Colon (tissue), 2 donors: ENCODE data around the gene TRIO.

Source experiments
- FAIRE-seq: peaks from 2 replicates; lab custom pipeline; 2012; peaks lifted over from hg19 to GRCh38; lab: Jason Lieb, UNC
- donor health status: control.
- donor health status: control.

The TRIO gene

GRCh38 chr5:14247054-14247386, 103.9 kb downstream of the TRIO start:
- no peak for FAIRE-seq

DNA sequence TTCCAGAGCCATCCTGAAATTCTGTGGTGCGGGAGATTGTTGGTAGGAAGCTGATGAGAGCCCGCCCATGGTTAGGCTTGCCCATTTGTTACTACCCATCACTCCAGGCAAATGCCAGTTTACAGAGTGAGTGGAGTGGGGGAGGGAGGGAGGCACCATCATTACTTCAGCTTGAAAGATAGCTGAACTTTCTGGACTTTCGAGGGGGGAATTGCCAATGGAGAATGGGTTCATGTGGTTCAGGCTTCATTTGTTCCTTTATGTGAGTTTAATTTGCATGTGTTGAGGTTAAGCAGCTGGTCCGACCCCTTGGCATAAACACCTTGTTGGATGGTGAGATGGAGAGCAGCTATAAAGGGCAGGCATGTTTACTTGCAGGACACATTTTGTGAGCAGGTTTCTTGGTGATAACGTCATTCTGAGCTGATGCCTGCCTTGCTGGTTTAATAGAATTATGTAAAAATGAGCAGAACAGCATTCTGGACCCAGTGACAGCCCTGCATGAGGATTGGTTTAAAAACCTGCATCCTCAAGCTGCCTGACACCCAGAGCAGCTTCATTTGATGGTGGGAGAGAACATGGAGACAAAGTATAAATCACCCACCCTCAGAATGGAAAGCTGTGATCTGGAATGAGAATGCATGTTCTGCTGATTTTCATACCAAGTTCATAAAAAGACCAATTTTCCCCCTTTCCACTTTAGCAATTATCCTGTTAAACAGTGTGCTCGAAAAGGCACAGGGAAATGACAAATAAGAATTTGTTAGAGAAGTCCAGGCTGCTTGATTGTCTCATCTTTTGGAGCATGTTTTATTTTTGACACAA, 106.3 kb downstream of the TRIO start:
- FAIRE-seq = no peak

- FAIRE-seq = no peak
Measured at GRCh38 chr5:14250084-14250695, 107.0 kb downstream of the TRIO start.

DNA sequence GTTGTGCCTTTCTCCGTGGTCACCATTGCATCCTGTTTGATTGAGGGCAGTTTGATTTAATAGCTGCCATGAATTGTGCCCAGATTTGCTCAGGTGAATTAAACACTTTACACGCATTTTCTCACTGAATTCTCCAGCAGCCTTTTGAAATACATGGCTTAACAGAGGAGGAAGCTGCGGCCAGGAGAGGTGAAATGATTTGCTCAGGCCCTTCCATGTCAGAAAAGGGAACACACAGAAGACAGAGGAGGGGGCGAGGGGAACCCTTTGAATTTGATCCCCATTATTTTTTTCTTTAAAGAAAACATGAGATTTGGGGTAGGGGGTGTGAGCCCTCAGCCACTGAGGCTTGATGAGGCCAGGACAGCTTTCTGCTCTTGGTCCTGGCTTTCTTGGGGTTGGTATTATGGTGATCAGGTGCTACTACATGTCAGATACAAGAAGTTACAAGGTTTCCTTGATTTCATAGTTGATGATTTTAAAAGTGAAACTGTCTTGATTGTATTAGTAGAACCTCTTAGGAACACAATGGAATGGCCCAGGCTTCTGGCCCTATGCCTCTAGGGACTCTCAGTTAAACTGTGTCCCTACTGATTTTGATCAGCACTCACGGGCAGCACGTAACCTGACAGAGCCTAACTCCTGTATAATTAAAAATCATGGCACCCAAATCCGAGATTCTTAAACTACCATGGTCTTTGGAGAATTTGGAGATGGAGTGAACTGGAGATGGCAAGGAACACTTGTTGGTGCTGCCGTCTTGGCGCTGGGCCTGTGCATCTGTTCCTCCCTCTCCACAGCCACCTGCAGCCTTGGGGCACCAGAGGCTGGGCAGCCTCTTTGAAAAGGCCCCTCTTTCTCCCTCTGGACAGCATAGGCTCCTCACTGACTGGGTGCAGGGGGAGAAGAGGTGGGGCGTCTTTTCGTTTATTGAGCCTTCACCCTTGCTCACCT, 107.9 kb downstream of the TRIO start:
- no peak for FAIRE-seq

- FAIRE-seq = no peak
Measured at GRCh38 chr5:14251733-14252132, 108.6 kb downstream of the TRIO start.

- FAIRE-seq = no peak
Measured at GRCh38 chr5:14252793-14253192, 109.7 kb downstream of the TRIO start.

DNA sequence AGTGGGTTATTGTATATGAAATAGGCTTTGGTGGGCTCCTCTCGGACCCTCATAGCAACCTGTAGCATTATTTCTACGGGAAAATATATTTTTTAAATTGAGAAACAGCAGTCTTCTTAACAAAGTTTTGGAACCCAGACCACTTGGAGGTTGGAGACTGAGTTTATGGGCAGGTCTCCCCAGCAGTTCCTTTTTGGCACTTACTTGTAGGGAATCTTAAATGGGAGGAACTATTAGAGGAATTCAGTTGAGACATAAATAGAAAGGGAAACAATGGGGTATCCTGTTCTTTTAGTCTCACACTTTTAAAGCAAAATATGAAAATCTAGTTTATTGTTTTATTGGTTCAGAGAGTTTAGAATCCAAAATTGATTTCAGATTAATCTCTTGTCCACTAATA, 111.5 kb downstream of the TRIO start:
- no peak for FAIRE-seq

- no peak for FAIRE-seq
Measured at GRCh38 chr5:14256026-14256690, 113.0 kb downstream of the TRIO start.

DNA sequence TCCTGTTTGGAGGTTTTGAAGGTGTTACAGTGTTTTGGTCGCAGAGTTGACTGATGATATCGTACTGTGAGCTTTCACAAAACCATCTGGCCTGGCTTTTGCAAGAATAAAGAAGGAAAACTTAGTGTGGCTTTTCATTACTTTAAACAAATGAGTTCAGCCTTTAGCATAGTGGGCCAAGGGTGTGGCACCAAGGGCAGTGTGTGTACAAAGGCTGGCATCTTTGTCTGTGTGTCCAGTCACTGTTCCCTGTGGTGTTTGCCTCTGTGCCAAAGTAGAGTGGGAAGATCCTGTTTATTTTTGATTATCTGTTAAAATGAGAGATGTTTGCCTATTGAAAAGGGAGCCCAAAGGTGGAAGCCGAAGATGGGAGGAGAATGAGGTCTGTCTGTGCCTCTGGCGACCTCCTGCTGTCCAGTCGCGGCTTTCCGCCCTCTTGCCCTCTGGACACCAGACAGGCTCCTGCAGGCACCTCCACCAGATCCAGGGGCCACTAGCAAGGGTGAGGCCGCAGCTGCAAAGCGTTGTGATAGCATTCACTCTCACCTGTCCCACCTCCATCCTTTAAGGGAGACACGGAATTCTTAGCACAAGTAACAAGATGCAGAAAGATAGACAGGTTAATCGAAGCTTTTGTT, 113.7 kb downstream of the TRIO start:
- FAIRE-seq = no peak

GRCh38 chr5:14257995-14258403, 114.9 kb downstream of the TRIO start:
- no peak for FAIRE-seq

- FAIRE-seq = no peak
Measured at GRCh38 chr5:14258840-14259239, 115.7 kb downstream of the TRIO start.

DNA sequence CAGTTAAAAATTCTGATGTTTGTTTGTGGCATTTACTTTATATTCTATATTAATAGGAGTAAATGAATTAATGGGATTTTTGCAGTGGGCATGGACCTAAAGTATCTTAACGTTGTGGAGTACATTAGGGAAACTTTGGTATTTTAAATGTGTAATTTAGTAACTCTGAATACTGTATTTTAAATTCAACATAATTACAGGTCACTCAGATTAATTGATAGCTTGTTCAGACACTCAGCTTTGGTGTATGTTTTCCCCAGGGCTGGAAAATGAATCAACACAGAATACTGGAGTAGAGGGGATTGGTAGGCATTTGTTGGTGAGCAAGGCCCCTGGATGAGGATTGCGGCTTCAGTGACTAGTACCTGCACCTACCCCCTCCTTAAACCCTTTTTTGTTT, 117.5 kb downstream of the TRIO start:
- no peak for FAIRE-seq

- no peak for FAIRE-seq
Measured at GRCh38 chr5:14261235-14261634, 118.1 kb downstream of the TRIO start.

DNA sequence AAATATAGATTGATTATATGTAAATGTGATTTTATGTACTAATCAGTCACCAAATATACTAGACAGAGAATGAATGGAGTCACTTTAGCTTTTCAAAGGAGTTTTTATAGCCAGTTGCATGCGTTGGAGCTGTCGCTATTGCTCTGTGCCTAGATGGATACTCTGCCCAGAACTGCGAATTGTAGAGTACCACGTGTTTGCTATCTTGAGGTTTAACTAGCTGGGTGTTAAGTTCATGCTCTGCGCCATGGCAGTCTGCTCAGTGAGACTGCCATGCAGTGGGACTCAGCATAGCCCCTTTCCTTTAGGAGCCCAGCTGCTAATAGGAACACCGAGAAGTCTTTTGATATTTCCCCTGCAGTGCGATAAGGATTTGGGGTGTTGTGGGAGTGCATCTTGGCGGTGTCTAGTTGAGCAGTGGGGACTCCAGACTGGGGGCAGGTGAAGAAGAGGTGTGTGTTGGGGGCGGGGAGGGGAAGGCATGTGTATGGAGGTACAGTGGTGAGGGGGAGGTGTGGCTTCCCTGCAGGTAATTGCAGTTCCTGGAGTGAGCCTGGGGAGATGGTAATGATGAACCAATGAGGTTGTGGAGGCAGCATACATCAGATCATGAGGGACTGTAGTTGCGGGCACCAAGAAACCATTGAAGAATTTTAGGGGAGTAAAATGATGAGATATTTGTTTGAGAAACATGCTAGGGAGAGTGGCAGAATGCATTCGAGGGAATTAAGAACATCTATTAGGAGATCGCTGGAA, 118.9 kb downstream of the TRIO start:
- FAIRE-seq = no peak

- FAIRE-seq = no peak
Measured at GRCh38 chr5:14263113-14263512, 120.0 kb downstream of the TRIO start.

GRCh38 chr5:14263699-14264098, 120.6 kb downstream of the TRIO start:
- no peak for FAIRE-seq

DNA sequence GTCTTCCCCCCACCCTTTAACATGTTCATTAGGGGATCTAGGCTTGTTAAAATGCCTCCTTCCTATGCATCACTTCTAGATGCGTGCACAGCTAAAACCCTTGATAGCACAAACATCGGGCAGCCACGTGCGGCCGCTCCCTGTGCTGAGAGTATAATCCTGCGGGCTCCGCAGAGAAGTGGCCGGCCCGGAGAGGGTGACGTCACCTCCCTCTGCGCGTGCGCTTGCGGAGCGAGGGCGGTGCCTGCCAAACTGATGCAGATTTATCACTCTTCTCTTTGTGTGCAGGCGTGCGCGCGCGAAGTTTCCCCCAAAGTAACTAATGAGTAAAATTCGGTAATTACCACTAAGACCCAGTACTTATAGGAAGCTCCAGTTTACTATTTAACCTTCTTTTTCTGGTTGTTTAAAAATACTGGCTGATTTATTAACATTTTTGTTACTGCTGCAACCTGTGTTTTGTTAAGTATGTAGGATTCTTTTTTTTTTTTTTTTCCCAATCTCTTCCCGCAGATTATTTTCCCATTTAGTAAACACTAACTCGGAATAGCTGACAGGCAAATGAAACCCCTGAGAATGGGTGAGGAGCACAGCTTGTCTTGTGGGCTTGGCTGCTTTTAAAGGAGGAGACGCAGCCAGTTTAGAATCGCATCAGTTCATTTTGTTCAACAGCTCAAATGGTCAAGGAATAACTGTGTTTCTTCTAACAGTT, 121.6 kb downstream of the TRIO start:
- FAIRE-seq = no peak

GRCh38 chr5:14265570-14265969, 122.4 kb downstream of the TRIO start:
- FAIRE-seq = no peak

DNA sequence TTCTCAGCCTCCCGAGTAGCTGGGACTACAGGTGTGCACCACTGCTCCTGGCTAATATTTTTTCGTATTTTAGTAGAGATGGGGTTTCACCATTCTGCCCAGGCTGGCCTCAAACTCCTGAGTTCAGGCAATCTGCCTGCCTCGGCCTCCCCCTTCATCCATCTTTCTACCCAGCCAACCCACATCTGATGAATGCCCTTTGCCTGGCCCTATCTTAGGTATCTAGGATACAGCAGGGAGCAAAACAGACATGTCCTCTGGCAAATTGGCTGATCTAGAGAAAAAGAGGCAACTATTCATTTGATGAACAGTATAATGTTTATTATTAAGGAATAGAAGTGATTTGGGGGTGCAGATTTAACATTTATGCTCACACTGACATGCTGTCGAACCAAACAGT, 123.0 kb downstream of the TRIO start:
- FAIRE-seq = no peak

DNA sequence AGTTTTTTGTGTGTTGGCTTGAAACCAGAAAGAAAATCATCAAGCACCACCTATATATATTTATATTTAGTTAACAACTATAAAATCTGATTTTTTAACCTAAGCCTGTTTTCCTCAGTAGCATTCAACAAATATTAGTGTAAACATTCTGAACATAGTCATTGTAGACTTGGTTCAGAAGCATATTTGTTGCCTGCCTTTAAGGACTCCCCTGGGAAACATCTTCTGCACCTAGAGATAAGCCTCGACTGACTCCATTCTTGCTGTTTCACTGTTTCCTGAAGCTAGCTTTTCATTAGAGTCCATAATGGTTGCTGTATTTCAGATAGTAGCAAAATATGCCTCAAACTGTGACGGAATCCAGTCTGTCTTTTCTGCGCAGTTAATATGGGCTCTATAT, 123.5 kb downstream of the TRIO start:
- FAIRE-seq = no peak
